Progenitor cell of endocrine pancreas (in vitro differentiated cells): ENCODE data around the gene DEDD2. TPM values are rescaled to one million over a fixed set of nuclear protein-coding genes. Genes with fewer than 3 reads are reported as not detected.

Experiments used
- DNase-seq: peaks from one replicate; pipeline ENCODE4 v3.0.0; 2021; ENCODE audit warnings: low spot score; ENCODE audit not compliant: unreplicated experiment
- H3K27ac Mint-ChIP-seq: 2 replicates; pipeline ENCODE4 v1.8.0; 2021; ENCODE audit warnings: mild to moderate bottlenecking, moderate library complexity, mixed read lengths
- H3K27me3 Mint-ChIP-seq: 2 replicates; pipeline ENCODE4 v1.8.0; 2021; ENCODE audit warnings: mixed read lengths
- H3K36me3 Mint-ChIP-seq: 2 replicates; pipeline ENCODE4 v1.8.0; 2022; ENCODE audit warnings: mixed read lengths; ENCODE audit not compliant: insufficient read depth
- H3K4me1 Mint-ChIP-seq: 2 replicates; pipeline ENCODE4 v1.8.0; 2021; ENCODE audit warnings: low read depth, mixed read lengths
- H3K4me3 Mint-ChIP-seq: 2 replicates; pipeline ENCODE4 v1.8.0; 2021; ENCODE audit warnings: low read depth, mild to moderate bottlenecking, moderate library complexity, mixed read lengths
- H3K9me3 Mint-ChIP-seq: 2 replicates; pipeline ENCODE4 v1.8.0; 2021; ENCODE audit warnings: low read depth, mixed read lengths
- CTCF ChIP-seq: fragments of 200-600 bp; sonication (generic); IDR thresholded peaks from one replicate; pipeline ENCODE4 v1.5.0; 2021; ENCODE audit warnings: antibody characterized with exemption, mild to moderate bottlenecking; ENCODE audit not compliant: unreplicated experiment
- total RNA-seq: library from RNA; stranded (reverse); gene quantifications from 2 replicates; pipeline ENCODE4 v1.2.1, GENCODE V29; 2021

DEDD2 gene
- total RNA-seq, 1 donor from 2014 or later, result 38.3 TPM

- Mint-ChIP-seq H3K27me3 (no peaks in the 10 kb centered on the region), H3K27ac (peak overlapping the region; percentile 99), H3K4me3 (peak overlapping the region; percentile 89), H3K9me3 (no peaks in the 10 kb centered on the region), H3K4me1 (peaks cover 22% of the 10 kb centered on the region), H3K36me3 (peaks cover 5% of the 10 kb centered on the region)
- TF ChIP-seq CTCF, result peak; percentile 67
- peak; percentile 83 for DNase-seq
Measured at GRCh38 chr19:42244347-42245220, 27.1 kb upstream of the DEDD2 start.

DNA sequence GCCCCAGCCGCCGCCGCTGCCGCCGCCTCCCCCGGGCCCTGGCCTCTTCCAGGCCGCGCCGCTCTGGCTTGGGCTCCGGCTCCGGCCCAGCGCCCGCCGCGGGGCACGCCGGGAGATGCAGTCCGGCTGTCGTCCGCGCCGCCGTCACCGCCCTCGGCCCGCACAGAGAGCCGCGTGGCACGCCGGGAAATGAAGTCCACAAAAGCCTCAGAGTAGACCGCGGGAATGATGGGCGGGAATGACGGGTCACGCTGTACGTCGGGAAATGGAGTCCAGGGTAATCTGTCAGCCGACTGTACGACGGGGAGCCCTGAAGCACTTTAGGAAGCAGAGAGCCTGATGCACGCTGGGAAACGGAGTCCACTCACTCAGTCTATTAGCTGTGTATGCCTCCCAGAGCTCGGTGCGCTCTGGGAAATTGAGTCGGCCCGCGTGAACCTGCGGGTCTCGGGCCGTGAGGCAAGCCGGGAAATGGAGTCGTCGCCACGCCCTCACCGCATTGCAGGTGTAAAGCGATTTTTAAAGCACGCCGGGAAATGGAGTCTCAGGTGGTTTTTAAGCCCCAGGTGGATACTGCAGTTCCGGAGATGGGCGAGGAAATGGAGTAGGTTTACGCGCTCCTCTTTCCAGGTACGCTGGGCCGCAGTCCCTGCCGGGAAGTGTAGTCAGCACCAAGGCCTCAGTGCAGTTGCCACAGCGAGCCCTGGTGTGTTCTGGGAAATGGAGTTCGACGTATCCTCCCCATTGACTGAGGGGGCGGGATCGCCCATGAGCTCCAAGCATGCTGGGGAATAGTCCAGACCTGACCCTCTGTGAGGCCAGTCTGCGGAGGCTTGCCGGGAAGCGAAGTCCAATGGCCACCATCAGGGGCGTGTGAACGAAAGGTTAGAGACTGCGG, 25.3 kb upstream of the DEDD2 start, which contains the start of gene GSK3A:
Gene GSK3A, minus strand, starts transcription at position 91 of the 898 bp plus-strand sequence. CDS start 137 bp downstream, outside the sequence.
- no peaks in the 10 kb centered on the region for H3K27me3 Mint-ChIP-seq
- TF ChIP-seq CTCF, result no peak
- peak within 1 kb of the TSS; percentile 90 for H3K4me3 Mint-ChIP-seq
- peak; percentile 93 for DNase-seq
- H3K36me3 Mint-ChIP-seq, result peaks cover 8% of the 10 kb centered on the region
- peaks cover 22% of the 10 kb centered on the region for H3K4me1 Mint-ChIP-seq
- no peaks in the 10 kb centered on the region for H3K9me3 Mint-ChIP-seq
- H3K27ac Mint-ChIP-seq, result peak within 1 kb of the TSS; percentile 99

DNA sequence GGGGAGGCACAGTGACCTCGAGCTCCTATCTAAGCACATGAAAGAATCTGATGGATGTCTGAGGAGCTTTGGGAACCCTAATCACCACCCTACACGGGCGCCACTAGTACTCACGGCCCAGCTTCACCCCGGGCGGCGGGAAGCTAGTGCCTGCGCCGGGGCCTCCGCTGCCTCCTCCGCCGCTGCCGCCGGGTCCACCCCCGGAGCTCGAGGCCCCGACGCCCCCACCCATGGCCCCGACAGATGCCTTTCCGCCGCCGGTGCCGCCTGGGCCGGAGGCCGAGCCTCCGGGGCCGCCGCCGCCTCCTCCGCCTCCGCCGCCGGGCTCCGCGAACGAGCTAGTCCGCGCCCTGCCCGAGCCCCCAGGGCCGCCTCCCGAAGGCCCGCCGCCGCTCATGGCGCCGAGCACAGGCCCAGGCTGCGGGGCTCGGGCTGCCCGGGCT, 24.6 kb upstream of the DEDD2 start:
- Mint-ChIP-seq H3K27ac (peak overlapping the region; percentile 96), H3K4me1 (peaks cover 22% of the 10 kb centered on the region)

DNA sequence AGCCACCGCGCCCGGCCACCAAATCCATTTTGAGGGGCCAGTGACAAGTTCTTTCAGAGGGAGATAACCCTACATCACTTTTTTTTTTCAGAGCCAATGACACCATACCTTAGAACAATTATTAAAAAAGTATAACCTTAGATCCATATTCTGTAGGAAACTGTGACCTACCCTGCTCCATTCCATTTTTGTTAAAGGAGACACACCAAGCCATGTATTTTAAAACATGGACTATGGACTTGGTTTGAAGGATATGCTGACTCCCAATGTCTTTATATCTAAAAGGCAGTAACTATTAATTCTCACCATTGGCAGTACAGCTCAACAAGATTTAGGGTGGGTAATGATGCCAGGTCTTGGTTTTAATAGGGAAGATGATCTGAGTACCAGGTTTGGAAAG, 23.8 kb upstream of the DEDD2 start:
- no peak for TF ChIP-seq CTCF
- Mint-ChIP-seq H3K36me3 (peaks cover 16% of the 10 kb centered on the region), H3K4me1 (peaks cover 22% of the 10 kb centered on the region), H3K27ac (peak overlapping the region; percentile 96), H3K4me3 (peak overlapping the region; percentile 90), H3K27me3 (no peaks in the 10 kb centered on the region), H3K9me3 (no peaks in the 10 kb centered on the region)
- no peak for DNase-seq

More for the DNA sequence above, 24.6 kb upstream of the DEDD2 start:
- no peak for TF ChIP-seq CTCF
- H3K9me3 Mint-ChIP-seq, result no peaks in the 10 kb centered on the region
- DNase-seq, result no peak
- H3K36me3 Mint-ChIP-seq, result peaks cover 8% of the 10 kb centered on the region
- peak overlapping the region; percentile 90 for H3K4me3 Mint-ChIP-seq
- no peaks in the 10 kb centered on the region for H3K27me3 Mint-ChIP-seq
